SK-N-SH (cell line): ENCODE results near the gene BEST1. TPM values are rescaled to one million over a fixed set of nuclear protein-coding genes. Genes with fewer than 3 reads are reported as not detected.

ENCODE experiments used
- CTCF ChIA-PET: fragments of 300-600, 350-600 bp; formaldehyde crosslinking; extraction: SDS; loops from one replicate; lab custom pipeline; 2021; lab: Yijun Ruan, JAX
- POLR2A ChIA-PET: fragments of 350-600 bp; sonication (Branson Sonifier 250); formaldehyde crosslinking; extraction: SDS; loops from one replicate; lab custom pipeline; 2020; ENCODE audit warnings: antibody characterized with exemption, inconsistent platforms; lab: Yijun Ruan, JAX
- DNase-seq: peaks from one replicate; pipeline ENCODE4 v3.0.0; 2012
- H2AFZ ChIP-seq: fragments of 200-600 bp; sonication (generic); 2 replicates; pipeline ENCODE4 v1.8.1; 2016; ENCODE audit warnings: antibody characterized with exemption, mild to moderate bottlenecking, low read depth
- H3F3A ChIP-seq: fragments of 200-600 bp; sonication (generic); replicated peaks from 2 replicates; pipeline ENCODE3; 2016; ENCODE audit warnings: antibody characterized with exemption, mild to moderate bottlenecking; ENCODE audit not compliant: insufficient read depth
- H3K27ac ChIP-seq, 2 experiments: fragments of 200-500 bp in 1 of 2; fragments of 200-600 bp in 1 of 2; sonication (Bioruptor generic) in 1 of 2; sonication (generic), shearing (Covaris generic) in 1 of 2; 2 replicates each; pipeline versions ENCODE4 v1.5.1 to v1.6.1; 2014 to 2016; ENCODE audit warnings: low read depth in 2 of 2, inconsistent platforms in 1 of 2, low read length in 1 of 2, mild to moderate bottlenecking in 1 of 2, mixed read lengths in 1 of 2
- H3K27me3 ChIP-seq: fragments of 200-600 bp; sonication (generic), shearing (Covaris generic); 2 replicates; pipeline ENCODE4 v1.6.1; 2016; ENCODE audit warnings: mixed run types; ENCODE audit not compliant: insufficient read depth
- H3K36me3 ChIP-seq, 2 experiments: fragments of 200-500 bp in 1 of 2; fragments of 200-600 bp in 1 of 2; sonication (Bioruptor generic) in 1 of 2; sonication (generic) in 1 of 2; replicated peaks in 1 of 2; 2 replicates each; pipeline versions ENCODE3 to v1.5.1; 2014 to 2016; ENCODE audit warnings: low read length in 1 of 2, mild to moderate bottlenecking in 1 of 2; ENCODE audit not compliant: insufficient read depth in 2 of 2, control insufficient read depth in 1 of 2
- H3K4me1 ChIP-seq, 2 experiments: fragments of 200-500 bp in 1 of 2; fragments of 200-600 bp in 1 of 2; sonication (Bioruptor generic) in 1 of 2; sonication (generic), shearing (Covaris generic) in 1 of 2; 2 replicates each; pipeline versions ENCODE4 v1.5.1 to v1.6.1; 2014 to 2016; ENCODE audit warnings: low read depth in 1 of 2, low read length in 1 of 2, mixed run types in 1 of 2; ENCODE audit not compliant: insufficient read depth in 2 of 2, control insufficient read depth in 1 of 2
- H3K4me2 ChIP-seq: fragments of 200-600 bp; sonication (generic), shearing (Covaris generic); 2 replicates; pipeline ENCODE4 v1.6.1; 2017; ENCODE audit warnings: mixed run types
- H3K4me3 ChIP-seq, 2 experiments: fragments of 200-500 bp in 1 of 2; fragments of 200-600 bp in 1 of 2; sonication (Bioruptor generic) in 1 of 2; sonication (generic), shearing (Covaris generic) in 1 of 2; 2 replicates each; pipeline versions ENCODE4 v1.5.1 to v1.8.1; 2014 to 2016; ENCODE audit warnings: low read depth in 2 of 2, inconsistent platforms in 1 of 2, low read length in 1 of 2, mild to moderate bottlenecking in 1 of 2, mixed read lengths in 1 of 2, moderate library complexity in 1 of 2
- H3K79me2 ChIP-seq: fragments of 200-600 bp; sonication (generic); 2 replicates; pipeline ENCODE4 v1.8.1; 2017; ENCODE audit warnings: mild to moderate bottlenecking; ENCODE audit not compliant: insufficient read depth
- H3K9ac ChIP-seq: fragments of 200-600 bp; sonication (generic); 2 replicates; pipeline ENCODE4 v1.6.1; 2017; ENCODE audit warnings: mixed run types
- H3K9me2 ChIP-seq: fragments of 200-600 bp; sonication (generic); 2 replicates; pipeline ENCODE4 v1.6.1; 2017; ENCODE audit warnings: mixed run types
- H3K9me3 ChIP-seq: fragments of 200-600 bp; sonication (generic); 2 replicates; pipeline ENCODE4 v1.6.1; 2017; ENCODE audit warnings: mixed run types, mild to moderate bottlenecking, moderate library complexity
- H4K20me1 ChIP-seq: fragments of 200-600 bp; sonication (generic); 2 replicates; pipeline ENCODE4 v1.6.1; 2017; ENCODE audit warnings: mild to moderate bottlenecking, mixed run types; ENCODE audit not compliant: insufficient read depth
- CHD2 ChIP-seq: fragments of 150-350 bp; IDR thresholded peaks from 2 replicates; pipeline ENCODE4 v1.6.1; 2018; ENCODE audit warnings: low read length; ENCODE audit not compliant: partially characterized antibody
- FOSL2 ChIP-seq: IDR thresholded peaks from 2 replicates; pipeline ENCODE4 v1.4.0; 2012; ENCODE audit warnings: low read depth, mild to moderate bottlenecking, moderate library complexity, borderline replicate concordance
- FOXM1 ChIP-seq: IDR thresholded peaks from 2 replicates; pipeline ENCODE4 v1.4.0; 2012; ENCODE audit warnings: low read depth, mild to moderate bottlenecking
- GATA2 ChIP-seq: sonication (generic); formaldehyde crosslinking; IDR thresholded peaks from 2 replicates; pipeline ENCODE4 v1.5.0; 2020; ENCODE audit warnings: mild to moderate bottlenecking, missing genetic modification reagents
- MXI1 ChIP-seq: IDR thresholded peaks from 2 replicates; pipeline ENCODE4 v1.6.1; 2012; ENCODE audit warnings: mild to moderate bottlenecking, low read depth, low read length, improper control_type of control experiment
- POLR2AphosphoS5 ChIP-seq: IDR thresholded peaks from 2 replicates; pipeline ENCODE4 v1.6.1; 2012; ENCODE audit warnings: low read depth, low read length
- RAD21 ChIP-seq: IDR thresholded peaks from 2 replicates; pipeline ENCODE4 v1.6.1; 2012; ENCODE audit warnings: mild to moderate bottlenecking, low read length
- RFX5 ChIP-seq: IDR thresholded peaks from 2 replicates; pipeline ENCODE4 v1.6.1; 2012; ENCODE audit warnings: mild to moderate bottlenecking, improper control_type of control experiment, low read length
- TAF1 ChIP-seq: IDR thresholded peaks from 2 replicates; pipeline ENCODE4 v1.6.1; 2012; ENCODE audit warnings: low read depth, mild to moderate bottlenecking, low read length, moderate library complexity, borderline replicate concordance
- TEAD4 ChIP-seq: IDR thresholded peaks from 2 replicates; pipeline ENCODE4 v1.4.0; 2012; ENCODE audit warnings: mild to moderate bottlenecking, borderline replicate concordance; ENCODE audit not compliant: insufficient read depth
- WGBS: methylation state at CpG from one replicate; pipeline ENCODE4 v1.1.6; 2017; ENCODE audit warnings: low lambda C conversion rate; 5-methylcytosine and 5-hydroxymethylcytosine counted together
- polyA plus RNA-seq, 3 experiments: library from polyadenylated mRNA; depleted of rRNA; stranded (reverse); fragments of >200 nt; gene quantifications; 2 replicates each; pipeline ENCODE4 v1.2.3, GENCODE V29; 2012
- TF ChIP-seq, protein P1 (sequence below): IDR thresholded peaks from 2 replicates; pipeline ENCODE4 v1.4.0; 2012; ENCODE audit warnings: low read depth, borderline replicate concordance
- TF ChIP-seq, protein P2 (sequence below): fragments of 150-350 bp; IDR thresholded peaks from 2 replicates; pipeline ENCODE4 v1.6.1; 2017; ENCODE audit warnings: antibody characterized with exemption, low read length, low read depth, borderline replicate concordance
- TF ChIP-seq, protein P3 (sequence below): IDR thresholded peaks from 2 replicates; pipeline ENCODE4 v1.6.1; 2012; ENCODE audit warnings: mild to moderate bottlenecking, low read depth, low read length, moderate library complexity
- TF ChIP-seq, protein P4 (sequence below): IDR thresholded peaks from 2 replicates; pipeline ENCODE4 v1.4.0; 2012; ENCODE audit warnings: low read depth

Gene BEST1
- polyA plus RNA-seq, 1 of the 3 experiments (the other 2 are of a cell fraction) = 0.30 TPM

DNA sequence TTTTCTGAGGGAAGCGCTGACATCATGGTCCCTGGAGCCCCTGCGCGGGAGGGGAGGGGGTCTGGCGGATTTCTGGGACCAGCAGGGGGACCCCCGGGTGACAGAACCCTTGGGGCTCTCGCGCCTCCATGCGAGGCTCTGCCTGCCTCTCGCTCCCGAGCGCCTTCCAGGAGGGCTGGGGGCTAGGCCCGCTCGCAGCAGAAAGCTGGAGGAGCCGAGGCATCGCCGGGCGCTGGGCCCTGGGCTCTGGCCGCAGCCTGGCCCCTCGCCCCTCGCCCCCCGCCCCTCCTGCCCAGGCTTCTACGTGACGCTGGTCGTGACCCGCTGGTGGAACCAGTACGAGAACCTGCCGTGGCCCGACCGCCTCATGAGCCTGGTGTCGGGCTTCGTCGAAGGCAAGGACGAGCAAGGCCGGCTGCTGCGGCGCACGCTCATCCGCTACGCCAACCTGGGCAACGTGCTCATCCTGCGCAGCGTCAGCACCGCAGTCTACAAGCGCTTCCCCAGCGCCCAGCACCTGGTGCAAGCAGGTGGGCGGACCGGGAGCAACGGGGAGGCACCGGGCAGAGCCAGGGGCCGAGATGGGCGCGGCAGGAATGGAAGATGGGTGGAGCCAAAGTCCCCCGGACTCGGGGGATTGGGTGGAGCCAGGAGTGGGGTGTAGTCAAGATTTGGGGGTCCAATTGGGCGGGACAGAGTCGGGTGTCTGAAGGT lies 5.4 kb downstream of the BEST1 start (continued):
- TF ChIP-seq, protein P1, sequence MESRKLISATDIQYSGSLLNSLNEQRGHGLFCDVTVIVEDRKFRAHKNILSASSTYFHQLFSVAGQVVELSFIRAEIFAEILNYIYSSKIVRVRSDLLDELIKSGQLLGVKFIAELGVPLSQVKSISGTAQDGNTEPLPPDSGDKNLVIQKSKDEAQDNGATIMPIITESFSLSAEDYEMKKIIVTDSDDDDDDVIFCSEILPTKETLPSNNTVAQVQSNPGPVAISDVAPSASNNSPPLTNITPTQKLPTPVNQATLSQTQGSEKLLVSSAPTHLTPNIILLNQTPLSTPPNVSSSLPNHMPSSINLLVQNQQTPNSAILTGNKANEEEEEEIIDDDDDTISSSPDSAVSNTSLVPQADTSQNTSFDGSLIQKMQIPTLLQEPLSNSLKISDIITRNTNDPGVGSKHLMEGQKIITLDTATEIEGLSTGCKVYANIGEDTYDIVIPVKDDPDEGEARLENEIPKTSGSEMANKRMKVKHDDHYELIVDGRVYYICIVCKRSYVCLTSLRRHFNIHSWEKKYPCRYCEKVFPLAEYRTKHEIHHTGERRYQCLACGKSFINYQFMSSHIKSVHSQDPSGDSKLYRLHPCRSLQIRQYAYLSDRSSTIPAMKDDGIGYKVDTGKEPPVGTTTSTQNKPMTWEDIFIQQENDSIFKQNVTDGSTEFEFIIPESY = no peak
- TF ChIP-seq, protein P2, sequence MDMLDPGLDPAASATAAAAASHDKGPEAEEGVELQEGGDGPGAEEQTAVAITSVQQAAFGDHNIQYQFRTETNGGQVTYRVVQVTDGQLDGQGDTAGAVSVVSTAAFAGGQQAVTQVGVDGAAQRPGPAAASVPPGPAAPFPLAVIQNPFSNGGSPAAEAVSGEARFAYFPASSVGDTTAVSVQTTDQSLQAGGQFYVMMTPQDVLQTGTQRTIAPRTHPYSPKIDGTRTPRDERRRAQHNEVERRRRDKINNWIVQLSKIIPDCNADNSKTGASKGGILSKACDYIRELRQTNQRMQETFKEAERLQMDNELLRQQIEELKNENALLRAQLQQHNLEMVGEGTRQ = no peak
- no peak for TF ChIP-seq FOXM1
- TF ChIP-seq, protein P3, sequence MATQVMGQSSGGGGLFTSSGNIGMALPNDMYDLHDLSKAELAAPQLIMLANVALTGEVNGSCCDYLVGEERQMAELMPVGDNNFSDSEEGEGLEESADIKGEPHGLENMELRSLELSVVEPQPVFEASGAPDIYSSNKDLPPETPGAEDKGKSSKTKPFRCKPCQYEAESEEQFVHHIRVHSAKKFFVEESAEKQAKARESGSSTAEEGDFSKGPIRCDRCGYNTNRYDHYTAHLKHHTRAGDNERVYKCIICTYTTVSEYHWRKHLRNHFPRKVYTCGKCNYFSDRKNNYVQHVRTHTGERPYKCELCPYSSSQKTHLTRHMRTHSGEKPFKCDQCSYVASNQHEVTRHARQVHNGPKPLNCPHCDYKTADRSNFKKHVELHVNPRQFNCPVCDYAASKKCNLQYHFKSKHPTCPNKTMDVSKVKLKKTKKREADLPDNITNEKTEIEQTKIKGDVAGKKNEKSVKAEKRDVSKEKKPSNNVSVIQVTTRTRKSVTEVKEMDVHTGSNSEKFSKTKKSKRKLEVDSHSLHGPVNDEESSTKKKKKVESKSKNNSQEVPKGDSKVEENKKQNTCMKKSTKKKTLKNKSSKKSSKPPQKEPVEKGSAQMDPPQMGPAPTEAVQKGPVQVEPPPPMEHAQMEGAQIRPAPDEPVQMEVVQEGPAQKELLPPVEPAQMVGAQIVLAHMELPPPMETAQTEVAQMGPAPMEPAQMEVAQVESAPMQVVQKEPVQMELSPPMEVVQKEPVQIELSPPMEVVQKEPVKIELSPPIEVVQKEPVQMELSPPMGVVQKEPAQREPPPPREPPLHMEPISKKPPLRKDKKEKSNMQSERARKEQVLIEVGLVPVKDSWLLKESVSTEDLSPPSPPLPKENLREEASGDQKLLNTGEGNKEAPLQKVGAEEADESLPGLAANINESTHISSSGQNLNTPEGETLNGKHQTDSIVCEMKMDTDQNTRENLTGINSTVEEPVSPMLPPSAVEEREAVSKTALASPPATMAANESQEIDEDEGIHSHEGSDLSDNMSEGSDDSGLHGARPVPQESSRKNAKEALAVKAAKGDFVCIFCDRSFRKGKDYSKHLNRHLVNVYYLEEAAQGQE = no peak
- TF ChIP-seq, protein P4, sequence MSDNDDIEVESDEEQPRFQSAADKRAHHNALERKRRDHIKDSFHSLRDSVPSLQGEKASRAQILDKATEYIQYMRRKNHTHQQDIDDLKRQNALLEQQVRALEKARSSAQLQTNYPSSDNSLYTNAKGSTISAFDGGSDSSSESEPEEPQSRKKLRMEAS = no peak
- TF ChIP-seq CHD2 = no peak
- TF ChIP-seq FOSL2 = no peak

DNA sequence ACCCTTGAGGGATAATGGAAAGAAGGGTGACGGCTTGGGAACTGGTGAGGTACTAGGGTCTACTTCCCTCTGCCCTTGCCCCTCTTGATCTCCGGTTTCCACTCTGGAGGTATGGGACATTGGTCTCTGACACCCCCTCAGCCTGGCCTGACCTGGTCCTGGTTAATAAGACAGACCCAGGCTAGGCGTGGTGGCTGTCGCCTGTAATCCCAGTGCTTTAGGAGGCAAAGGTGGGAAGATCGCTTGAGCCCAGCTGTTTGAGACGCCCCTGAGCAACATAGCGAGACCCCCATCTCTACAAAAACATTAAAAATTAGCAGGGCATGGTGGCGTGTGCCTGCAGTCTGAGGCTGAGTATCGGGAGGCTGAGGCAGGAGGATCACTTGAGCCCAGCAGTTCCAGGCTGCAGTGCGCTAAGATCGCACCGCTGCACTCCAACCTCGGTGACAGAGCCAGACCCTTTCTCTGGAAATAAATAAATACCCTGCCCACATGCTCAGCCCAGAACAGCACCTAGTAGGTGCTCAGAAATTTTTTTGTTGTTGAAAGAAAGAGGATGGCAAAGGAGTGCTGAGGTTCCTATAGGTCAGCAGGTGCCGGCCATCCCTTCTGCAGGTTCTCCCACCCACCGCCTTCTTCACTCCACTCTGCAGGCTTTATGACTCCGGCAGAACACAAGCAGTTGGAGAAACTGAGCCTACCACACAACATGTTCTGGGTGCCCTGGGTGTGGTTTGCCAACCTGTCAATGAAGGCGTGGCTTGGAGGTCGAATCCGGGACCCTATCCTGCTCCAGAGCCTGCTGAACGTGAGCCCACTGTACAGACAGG lies 6.3 kb downstream of the BEST1 start:
- DNase-seq = no peak
- TF ChIP-seq, protein P3 = no peak
- TF ChIP-seq TEAD4 = no peak
- TF ChIP-seq MXI1 = no peak
- no peak for TF ChIP-seq RFX5
- TF ChIP-seq POLR2AphosphoS5 = no peak
- no peak for TF ChIP-seq GATA2 (CRISPR knock-in tag)
- no peak for TF ChIP-seq FOSL2
- no peak for TF ChIP-seq RAD21
- TF ChIP-seq CHD2 = no peak
- TF ChIP-seq TAF1 = no peak
- TF ChIP-seq, protein P4 = no peak
- POLR2A ChIA-PET = interaction anchor here (4.1 kb wide), 1 partner anchor 11 kb away, joined by 17 read pairs; the partner anchor contains the start of gene FTH1

More for the DNA sequence above, 6.3 kb downstream of the BEST1 start:
- Histone ChIP-seq H2AFZ (no peak overlapping the region), H3K4me2 (no peak overlapping the region), H4K20me1 (no peaks in the 10 kb centered on the region), H3K4me3 (no peak overlapping the region), H3K79me2 (no peaks in the 10 kb centered on the region), H3F3A (no peaks in the 10 kb centered on the region), H3K27ac (no peak overlapping the region), H3K36me3 (no peaks in the 10 kb centered on the region), H3K27me3 (no peaks in the 10 kb centered on the region), H3K9me3 (no peaks in the 10 kb centered on the region), H3K4me1 (no peaks in the 10 kb centered on the region), H3K9ac (no peak overlapping the region), H3K9me2 (no peaks in the 10 kb centered on the region)
- WGBS = 85% methylated on average over 16 of the region's 20 CpGs
- CTCF ChIA-PET = interaction anchor here (1.3 to 7.4 kb wide), 3 partner anchors 9 to 58 kb away, joined by 5 to 47 read pairs (median 6); no protein-coding TSS in a partner anchor
